H1 (cell line): ENCODE results near the gene NIPAL3. TPM values are rescaled to one million over a fixed set of nuclear protein-coding genes. Genes with fewer than 3 reads are reported as not detected.

Experiments used
- polyA plus RNA-seq, 7 experiments: library from polyadenylated mRNA; depleted of rRNA in 3 of 7; stranded (reverse) in 5 of 7; unstranded in 2 of 7; fragments of >200 nt in 5 of 7; fragments of 200-250 nt in 2 of 7; gene quantifications; 1 replicate in 5 of 7; 2 replicates in 1 of 7; 4 replicates in 1 of 7; pipeline versions ENCODE4 v1.2.1 to v1.2.3, GENCODE V29; 2011 to 2013; ENCODE audit warnings: missing spikeins in 2 of 7, mixed read lengths in 2 of 7
- total RNA-seq: library from RNA; stranded (reverse); fragmentation: NEBNext Ultra II Directional; extraction: Animal tissue kit (Norgen Biotek cat#: 25700); gene quantifications from 2 replicates; pipeline ENCODE4 v1.2.1, GENCODE V29; 2021
- TF ChIP-seq, protein P1 (sequence below), 3 experiments: IDR thresholded peaks; 1 replicate in 2 of 3; 2 replicates in 1 of 3; pipeline versions ENCODE4 v1.5.1 to v1.6.1; 2011; ENCODE audit warnings: low read length in 3 of 3, mild to moderate bottlenecking in 3 of 3, inconsistent platforms in 2 of 3, low read depth in 1 of 3, moderate library complexity in 1 of 3; ENCODE audit not compliant: insufficient read depth in 1 of 3; ENCODE audit errors: control extremely low read depth in 1 of 3

NIPAL3 gene
- total and polyA plus RNA-seq, 2 of the 8 experiments (the other 6 are each of a cell fraction or from before 2014, with no cell fraction given): 8.8 to 11.0 TPM

DNA sequence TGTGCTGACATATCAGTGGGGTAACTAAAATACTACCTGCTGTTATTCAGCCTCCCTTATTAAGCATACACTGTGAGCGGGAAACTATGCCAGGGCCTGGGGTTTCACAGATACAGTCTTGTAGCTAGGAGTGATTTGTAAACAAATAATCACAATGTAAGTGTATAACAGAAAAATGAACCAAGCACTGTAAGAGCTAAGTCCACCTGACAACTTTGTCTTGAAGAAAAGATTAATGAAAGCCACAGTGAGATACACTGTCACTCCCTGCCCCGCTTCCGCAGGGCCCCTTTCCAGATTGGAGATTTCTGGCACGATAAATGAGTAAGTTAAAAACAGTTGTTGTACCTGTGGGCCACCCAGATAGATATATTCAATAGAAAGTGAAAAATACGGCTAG, 91.8 kb downstream of the NIPAL3 start (continued):
- TF ChIP-seq, protein P1, sequence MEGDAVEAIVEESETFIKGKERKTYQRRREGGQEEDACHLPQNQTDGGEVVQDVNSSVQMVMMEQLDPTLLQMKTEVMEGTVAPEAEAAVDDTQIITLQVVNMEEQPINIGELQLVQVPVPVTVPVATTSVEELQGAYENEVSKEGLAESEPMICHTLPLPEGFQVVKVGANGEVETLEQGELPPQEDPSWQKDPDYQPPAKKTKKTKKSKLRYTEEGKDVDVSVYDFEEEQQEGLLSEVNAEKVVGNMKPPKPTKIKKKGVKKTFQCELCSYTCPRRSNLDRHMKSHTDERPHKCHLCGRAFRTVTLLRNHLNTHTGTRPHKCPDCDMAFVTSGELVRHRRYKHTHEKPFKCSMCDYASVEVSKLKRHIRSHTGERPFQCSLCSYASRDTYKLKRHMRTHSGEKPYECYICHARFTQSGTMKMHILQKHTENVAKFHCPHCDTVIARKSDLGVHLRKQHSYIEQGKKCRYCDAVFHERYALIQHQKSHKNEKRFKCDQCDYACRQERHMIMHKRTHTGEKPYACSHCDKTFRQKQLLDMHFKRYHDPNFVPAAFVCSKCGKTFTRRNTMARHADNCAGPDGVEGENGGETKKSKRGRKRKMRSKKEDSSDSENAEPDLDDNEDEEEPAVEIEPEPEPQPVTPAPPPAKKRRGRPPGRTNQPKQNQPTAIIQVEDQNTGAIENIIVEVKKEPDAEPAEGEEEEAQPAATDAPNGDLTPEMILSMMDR (IDR thresholded peaks at IDR 0.05; ENCODE audit: control extremely low read depth in 1 of 3, insufficient read depth in 1 of 3, low read depth in 1 of 3, low read length in 3 of 3): no peak
- TF ChIP-seq, all 59 proteins: peak for 0
